ENCODE measurements around the gene RALGPS2.

DNA sequence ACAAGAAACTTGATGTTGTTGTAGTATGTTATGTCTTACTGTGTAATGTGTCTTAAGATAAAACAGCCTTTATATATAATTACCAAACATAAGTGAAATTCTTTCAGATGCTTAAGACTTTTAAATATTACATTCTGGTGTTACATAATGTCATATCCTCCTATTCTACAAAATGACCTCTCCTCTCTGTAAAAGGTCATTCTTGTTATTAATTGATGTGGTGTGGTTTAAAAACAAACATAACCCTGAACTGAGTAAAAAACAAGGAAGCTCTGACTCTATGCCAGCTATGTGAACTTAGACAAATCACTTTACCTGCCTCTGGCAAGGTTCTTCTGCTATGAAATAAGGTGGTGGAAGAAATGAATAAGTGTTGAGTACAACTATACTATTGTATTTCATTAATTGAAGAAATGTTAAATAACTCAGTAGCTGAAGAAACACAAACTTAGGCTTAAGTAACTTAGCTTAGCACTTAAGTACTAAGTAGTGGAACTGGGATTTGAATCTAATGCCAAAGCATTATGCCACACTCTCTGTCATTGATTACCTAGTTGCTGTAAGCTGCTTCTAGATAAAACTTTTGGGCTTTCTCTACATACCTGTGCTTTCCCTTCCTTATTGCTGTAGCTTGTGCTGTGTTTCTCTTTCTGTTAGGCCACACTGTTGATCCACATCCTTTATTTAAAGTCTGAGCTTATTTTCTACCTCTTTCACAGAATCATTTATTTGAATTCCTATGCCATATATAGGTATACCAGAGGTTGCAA is 146.7 kb downstream of the RALGPS2 start:
- TF ChIP-seq POLR2AphosphoS5 (IDR thresholded peaks at IDR 0.05; ENCODE audit: borderline replicate concordance, low read depth, low read length) (no peak), EZH2 (IDR thresholded peaks at IDR 0.05) (no peak), FOXP2 (optimal IDR thresholded peaks at IDR 0.05; ENCODE audit: control extremely low read depth, extremely low read length, insufficient read depth) (no peak)

Measured in SK-N-MC (cell line).